MCF 10A (cell line): ENCODE data around the gene CXCR2. TPM values are rescaled to one million over a fixed set of nuclear protein-coding genes. Genes with fewer than 3 reads are reported as not detected.

Experiments used
- BruUV-seq: library from RNA; stranded (reverse); fragments of 400-500 nt; replicated peaks from 2 replicates; lab custom pipeline; 2021; lab: Mats Ljungman, UMichigan
- CTCF ChIA-PET: fragments of 300-600 bp; sonication (Branson Sonifier 250); formaldehyde crosslinking; extraction: SDS; loops from one replicate; lab custom pipeline; 2021; ENCODE audit warnings: antibody characterized with exemption, inconsistent platforms; lab: Yijun Ruan, JAX
- POLR2A ChIA-PET: fragments of 300-600, 350-650 bp; sonication (Branson Sonifier 250); formaldehyde crosslinking; extraction: SDS; loops from one replicate; lab custom pipeline; 2020; ENCODE audit warnings: antibody characterized with exemption, inconsistent platforms; lab: Yijun Ruan, JAX
- DNase-seq: peaks from one replicate; pipeline ENCODE4 v3.0.0-alpha.2; 2018; ENCODE audit not compliant: unreplicated experiment
- H3K27ac Mint-ChIP-seq: one replicate; pipeline ENCODE4 v1.8.0; 2022; ENCODE audit warnings: mild to moderate bottlenecking, low read depth, mixed read lengths; ENCODE audit not compliant: unreplicated experiment
- H3K27me3 Mint-ChIP-seq: one replicate; pipeline ENCODE4 v1.8.0; 2022; ENCODE audit warnings: mixed read lengths; ENCODE audit not compliant: insufficient read depth, unreplicated experiment
- H3K36me3 Mint-ChIP-seq: one replicate; pipeline ENCODE4 v1.8.0; 2022; ENCODE audit warnings: mild to moderate bottlenecking, moderate library complexity, mixed read lengths; ENCODE audit not compliant: insufficient read depth, unreplicated experiment
- H3K4me1 Mint-ChIP-seq: one replicate; pipeline ENCODE4 v1.8.0; 2022; ENCODE audit warnings: mixed read lengths; ENCODE audit not compliant: insufficient read depth, unreplicated experiment
- H3K4me3 Mint-ChIP-seq: one replicate; pipeline ENCODE4 v1.8.0; 2022; ENCODE audit warnings: mild to moderate bottlenecking, moderate library complexity, mixed read lengths; ENCODE audit not compliant: unreplicated experiment
- H3K9me3 Mint-ChIP-seq: one replicate; pipeline ENCODE4 v1.8.0; 2022; ENCODE audit warnings: mixed read lengths; ENCODE audit not compliant: unreplicated experiment
- CTCF ChIP-seq: fragments of 200-600 bp; IDR thresholded peaks from one replicate; pipeline ENCODE4 v1.8.0; 2022; ENCODE audit warnings: antibody characterized with exemption, mild to moderate bottlenecking; ENCODE audit not compliant: unreplicated experiment
- intact Hi-C: fragments of 100-400 bp; cut with micrococcal nuclease; formaldehyde crosslinking; loops from 2 replicates; pipeline ENCODE4 v1.14.1; 2022
- total RNA-seq: library from RNA; stranded (reverse); gene quantifications from 2 replicates; pipeline ENCODE4 v1.2.3, GENCODE V29; 2022

The CXCR2 gene
- total RNA-seq, 1 experiment from 2014 or later, result not detected

- Mint-ChIP-seq H3K4me1 (no peaks in the 10 kb centered on the region), H3K36me3 (no peaks in the 10 kb centered on the region), H3K27ac (no peak overlapping the region), H3K4me3 (no peak overlapping the region), H3K27me3 (peaks cover 15% of the 10 kb centered on the region), H3K9me3 (peaks cover 13% of the 10 kb centered on the region)
- intact Hi-C loops, result no loop called here
- TF ChIP-seq CTCF, result no peak
- DNase-seq, result no peak
- CTCF ChIA-PET, result no interaction called here
- no TSS peak for BruUV-seq
- POLR2A ChIA-PET, result no interaction called here
These were observed 39.4 kb upstream of the CXCR2 start for GRCh38 chr2:218086478-218086877.

GRCh38 chr2:218089259-218089658 is 36.6 kb upstream of the CXCR2 start:
- no peaks in the 10 kb centered on the region for H3K36me3 Mint-ChIP-seq
- CTCF ChIA-PET, result no interaction called here
- intact Hi-C loops, result no loop called here
- H3K9me3 Mint-ChIP-seq, result peaks cover 13% of the 10 kb centered on the region
- BruUV-seq, result no TSS peak
- POLR2A ChIA-PET, result no interaction called here
- no peak overlapping the region for H3K4me3 Mint-ChIP-seq
- H3K27ac Mint-ChIP-seq, result no peak overlapping the region
- no peaks in the 10 kb centered on the region for H3K4me1 Mint-ChIP-seq
- peaks cover 15% of the 10 kb centered on the region for H3K27me3 Mint-ChIP-seq
- TF ChIP-seq CTCF, result no peak
- no peak for DNase-seq

DNA sequence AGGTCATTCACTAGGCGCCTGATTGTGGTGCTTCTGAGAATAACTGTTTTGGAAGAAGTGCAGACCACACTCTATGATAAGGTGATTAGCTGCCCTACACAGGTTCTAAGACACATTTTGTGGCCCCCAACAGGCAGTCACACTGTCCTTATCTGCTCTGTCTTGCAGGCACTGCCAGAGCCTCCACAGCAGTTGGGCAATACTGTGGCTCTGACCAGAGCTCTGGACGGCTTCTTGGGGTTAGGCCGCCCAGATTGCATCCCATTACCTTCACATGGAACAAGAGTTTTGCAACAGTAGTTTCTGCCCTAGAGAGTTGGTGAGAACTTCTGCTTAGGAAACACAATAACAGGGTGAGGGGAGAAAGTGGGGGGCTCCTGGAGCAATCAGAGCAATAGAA is 34.1 kb upstream of the CXCR2 start:
- DNase-seq, result no peak
- TF ChIP-seq CTCF, result no peak
- Mint-ChIP-seq H3K4me1 (no peaks in the 10 kb centered on the region), H3K9me3 (peaks cover 1% of the 10 kb centered on the region), H3K27me3 (peaks cover 15% of the 10 kb centered on the region), H3K36me3 (no peaks in the 10 kb centered on the region), H3K4me3 (no peak overlapping the region), H3K27ac (no peak overlapping the region)
- no TSS peak for BruUV-seq
- intact Hi-C loops, result no loop called here
- ChIA-PET POLR2A (no interaction called here), CTCF (no interaction called here)

DNA sequence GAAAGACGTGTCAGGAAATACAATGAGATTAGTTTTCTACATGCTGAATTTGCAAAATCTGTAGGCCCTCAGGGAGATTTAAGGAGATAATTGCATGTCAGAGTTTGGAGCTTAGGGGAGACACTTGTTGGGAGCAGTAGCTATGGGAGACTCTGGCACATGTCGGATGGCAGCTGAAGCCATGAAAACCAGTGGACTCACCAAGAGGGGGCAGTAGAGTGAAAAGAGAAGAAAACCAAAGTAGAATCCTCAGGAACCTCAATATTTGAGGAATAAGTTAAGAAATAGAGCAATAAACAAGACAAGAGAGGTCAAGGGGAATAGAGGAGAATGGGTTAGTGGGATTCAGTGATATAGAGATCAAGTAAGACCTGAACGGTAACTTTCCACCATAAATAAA is 31.9 kb upstream of the CXCR2 start:
- Mint-ChIP-seq H3K27ac (no peak overlapping the region), H3K36me3 (no peaks in the 10 kb centered on the region), H3K9me3 (peaks cover 1% of the 10 kb centered on the region), H3K27me3 (peaks cover 17% of the 10 kb centered on the region), H3K4me3 (no peak overlapping the region), H3K4me1 (no peaks in the 10 kb centered on the region)
- no peak for TF ChIP-seq CTCF
- intact Hi-C loops, result no loop called here
- no TSS peak for BruUV-seq
- ChIA-PET CTCF (interaction anchor here (0.6 kb wide), 1 partner anchor 9 kb away, joined by 4 read pairs; no protein-coding TSS in a partner anchor), POLR2A (interaction anchor here (0.5 kb wide), 1 partner anchor 55 kb away, joined by 3 read pairs; no protein-coding TSS in a partner anchor)
- DNase-seq, result peak; percentile 35
